GM12874 (cell line): ENCODE measurements around the gene TLE4.

ENCODE experiments used
- CTCF ChIP-seq: IDR thresholded peaks from 2 replicates; pipeline ENCODE4 v1.5.1; 2011; ENCODE audit warnings: low read depth, mild to moderate bottlenecking, control low read depth, low read length, moderate library complexity; ENCODE audit not compliant: insufficient read depth

Gene TLE4

GRCh38 chr9:79671558-79671957 lies 99.8 kb downstream of the TLE4 start:
- TF ChIP-seq CTCF: no peak

- TF ChIP-seq CTCF: no peak
Measured at GRCh38 chr9:79672236-79672635, 100.5 kb downstream of the TLE4 start.

GRCh38 chr9:79672891-79673290 lies 101.1 kb downstream of the TLE4 start:
- no peak for TF ChIP-seq CTCF

GRCh38 chr9:79673614-79674013 lies 101.8 kb downstream of the TLE4 start:
- no peak for TF ChIP-seq CTCF

GRCh38 chr9:79674052-79674777 lies 102.5 kb downstream of the TLE4 start:
- TF ChIP-seq CTCF: no peak

GRCh38 chr9:79681576-79681975 lies 109.8 kb downstream of the TLE4 start:
- no peak for TF ChIP-seq CTCF

GRCh38 chr9:79682076-79682736 lies 110.4 kb downstream of the TLE4 start:
- TF ChIP-seq CTCF: no peak
